ENCODE measurements around the gene NOXA1.
"Not testable (repeated sequence)": the region's sequence is repeated elsewhere in the genome, so short reads cannot be mapped to it uniquely, and the experiment has no call there.

Gene NOXA1

DNA sequence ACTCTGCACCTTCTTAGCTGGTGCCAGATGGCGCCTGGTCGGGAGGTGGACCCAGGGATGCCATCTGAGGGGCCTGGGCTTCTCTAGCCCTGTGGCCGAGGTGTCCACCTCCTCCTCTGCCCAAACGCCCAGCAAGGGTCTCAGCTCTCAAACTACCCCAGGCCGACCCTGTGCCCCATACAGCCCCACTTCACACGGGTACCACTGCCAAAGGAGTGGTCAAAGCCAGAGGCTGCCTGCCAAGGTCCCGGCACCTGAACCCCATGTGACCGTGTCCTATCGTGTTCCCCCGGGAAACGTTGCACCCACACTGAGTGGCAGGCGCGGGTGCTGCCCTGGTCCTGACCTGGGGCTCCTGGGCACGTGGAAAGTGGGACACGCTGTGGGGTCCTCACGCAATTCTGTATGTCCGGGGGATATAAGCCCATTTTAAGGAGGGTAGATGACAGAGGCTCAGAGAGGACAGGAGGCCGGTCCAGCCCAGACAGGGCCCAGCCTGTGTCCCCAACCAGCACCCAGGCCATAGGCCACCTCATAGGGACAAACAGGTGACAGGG is 16.0 kb downstream of the NOXA1 start:
- DNase-seq (ENCODE audit: low spot score): peak; percentile 7

DNA sequence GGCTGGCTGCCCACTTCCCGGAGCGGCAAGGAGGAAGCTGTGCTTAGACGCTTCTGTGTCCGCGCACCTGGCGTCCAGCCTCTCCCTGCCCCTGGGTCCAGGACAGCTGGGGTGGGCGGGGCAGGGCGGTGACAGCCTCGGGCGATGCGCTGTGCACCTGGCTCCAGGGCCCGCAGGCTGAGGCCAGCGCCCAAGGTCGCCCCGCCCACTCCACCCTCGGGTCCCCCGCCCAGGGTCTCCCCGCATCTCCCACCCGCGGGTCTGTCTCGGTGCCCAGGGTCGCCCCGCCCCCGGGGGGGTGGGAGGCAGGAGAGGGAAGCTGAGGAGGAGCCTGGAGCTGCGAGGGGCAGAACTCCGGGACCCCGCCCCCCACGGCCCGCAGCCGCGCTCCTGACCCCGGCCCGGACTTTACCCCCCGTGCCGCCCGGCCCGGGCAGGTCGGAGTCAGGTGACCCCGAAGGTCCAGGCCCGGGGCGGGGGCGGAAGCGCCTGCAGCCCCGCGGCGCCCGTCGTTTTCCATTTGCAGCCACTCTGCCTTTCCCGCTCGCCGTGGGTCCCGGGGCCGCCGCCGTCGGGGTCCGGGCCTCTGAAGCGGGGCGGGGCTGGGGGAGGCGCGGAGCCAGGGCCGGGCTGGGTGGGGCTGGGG is 18.2 kb downstream of the NOXA1 start, which contains the start of gene ENTPD8:
ENTPD8 (minus strand) TSS at position 69 of the 646 bp plus-strand sequence. CDS start 3,072 bp downstream, outside the sequence.
- DNase-seq (ENCODE audit: low spot score): peak; percentile 96

DNA sequence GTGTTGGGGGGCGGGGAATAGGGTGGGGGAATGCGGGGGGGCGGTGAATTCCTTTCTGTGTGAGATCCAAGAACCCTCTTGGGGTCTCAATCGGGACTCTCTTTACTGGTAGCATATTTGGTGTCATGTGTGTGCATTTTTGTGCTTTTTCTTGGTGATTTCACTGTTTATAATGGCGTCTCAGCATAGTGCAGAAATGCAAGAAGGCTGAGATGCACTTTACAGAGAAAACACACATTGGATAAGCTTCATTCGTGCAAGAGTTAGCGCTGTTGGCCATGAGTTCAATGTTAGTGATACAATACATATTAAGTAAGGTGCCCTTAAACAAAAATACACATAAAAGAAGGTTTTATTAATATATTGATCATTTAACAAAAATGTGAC is 18.7 kb downstream of the NOXA1 start:
- DNase-seq (ENCODE audit: low spot score): no peak

DNA sequence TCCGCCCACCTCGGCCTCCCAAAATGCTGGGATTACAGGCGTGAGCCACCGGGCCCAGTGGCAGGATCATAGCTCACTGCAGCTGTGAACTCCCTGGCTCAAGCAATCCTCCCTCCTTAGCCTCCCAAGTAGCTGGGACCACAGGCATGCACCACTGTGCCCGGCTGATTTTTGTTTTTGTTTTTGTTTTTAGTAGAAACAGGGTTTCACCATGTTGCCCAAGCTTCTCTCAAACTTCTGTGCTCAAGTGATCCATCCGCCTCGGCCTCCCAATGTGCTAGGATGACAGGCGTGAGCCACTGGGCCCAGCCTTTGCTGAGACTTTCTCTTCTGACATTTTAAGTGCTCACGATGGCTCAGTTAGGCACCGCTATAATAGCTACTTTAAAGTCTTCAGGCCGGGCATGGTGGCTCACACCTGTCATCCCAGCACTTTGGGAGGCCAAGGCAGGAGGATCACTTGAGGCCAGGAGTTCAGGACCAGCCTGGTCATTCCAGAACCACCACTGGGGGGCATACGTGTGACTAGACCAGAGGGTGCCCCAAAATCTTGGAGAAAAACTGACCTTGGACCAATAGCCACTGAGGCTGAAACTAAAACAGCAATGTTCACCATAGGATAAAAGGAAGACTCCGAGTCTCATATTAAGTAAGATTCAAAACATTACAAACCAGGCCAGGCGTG is 21.1 kb downstream of the NOXA1 start:
- DNase-seq (ENCODE audit: low spot score): no peak

DNA sequence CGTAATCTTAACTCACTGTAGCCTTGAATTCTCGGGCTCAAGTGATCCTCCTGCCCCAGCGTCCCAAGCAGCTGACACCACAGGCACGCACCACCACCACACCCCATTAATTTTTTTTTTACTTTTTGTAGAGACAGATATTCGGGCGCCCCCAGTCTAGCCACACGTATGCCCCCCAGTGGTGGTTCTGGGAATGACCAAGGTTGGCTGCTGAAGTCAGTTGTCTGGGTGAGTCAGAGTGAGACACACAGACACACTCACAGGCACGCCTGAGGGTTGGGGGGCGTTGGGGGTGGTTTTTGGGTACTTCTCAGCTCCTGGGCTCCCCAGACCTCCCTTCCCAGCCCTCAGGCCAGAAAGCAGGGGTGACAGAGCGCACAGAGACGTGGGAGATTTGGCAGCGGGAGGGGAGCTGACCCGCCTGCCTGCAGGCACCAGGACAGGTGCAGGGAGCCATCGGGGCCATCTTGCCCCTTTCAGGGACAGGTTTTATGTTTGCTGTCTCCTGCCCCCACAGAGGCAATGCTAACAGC is 22.1 kb downstream of the NOXA1 start:
- DNase-seq (ENCODE audit: low spot score): peak; percentile 75

DNA sequence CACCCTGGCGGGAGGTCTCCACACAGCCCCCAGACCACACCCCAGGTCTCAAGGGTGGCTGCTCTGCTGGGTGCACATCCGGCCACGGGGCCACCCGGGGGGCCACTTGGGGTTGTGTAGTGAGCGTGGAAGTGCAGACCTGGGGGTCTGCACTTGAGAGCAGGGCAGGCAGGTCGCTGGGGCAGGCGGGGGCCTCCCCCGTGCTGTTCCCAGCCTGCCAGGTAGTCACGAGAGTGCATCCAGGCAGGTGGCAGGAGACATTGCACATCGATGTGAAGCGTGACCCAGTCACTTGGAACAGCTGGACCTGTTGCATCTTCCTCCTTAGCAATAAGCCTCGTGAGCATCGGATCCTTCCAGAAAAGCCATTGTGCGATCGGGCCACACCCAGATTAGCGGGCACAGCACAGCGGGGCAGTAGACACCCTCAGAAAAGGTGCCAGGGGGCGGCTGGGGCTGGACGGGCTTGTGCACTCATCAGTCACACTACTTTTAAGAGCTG is 22.8 kb downstream of the NOXA1 start:
- DNase-seq (ENCODE audit: low spot score): no peak

DNA sequence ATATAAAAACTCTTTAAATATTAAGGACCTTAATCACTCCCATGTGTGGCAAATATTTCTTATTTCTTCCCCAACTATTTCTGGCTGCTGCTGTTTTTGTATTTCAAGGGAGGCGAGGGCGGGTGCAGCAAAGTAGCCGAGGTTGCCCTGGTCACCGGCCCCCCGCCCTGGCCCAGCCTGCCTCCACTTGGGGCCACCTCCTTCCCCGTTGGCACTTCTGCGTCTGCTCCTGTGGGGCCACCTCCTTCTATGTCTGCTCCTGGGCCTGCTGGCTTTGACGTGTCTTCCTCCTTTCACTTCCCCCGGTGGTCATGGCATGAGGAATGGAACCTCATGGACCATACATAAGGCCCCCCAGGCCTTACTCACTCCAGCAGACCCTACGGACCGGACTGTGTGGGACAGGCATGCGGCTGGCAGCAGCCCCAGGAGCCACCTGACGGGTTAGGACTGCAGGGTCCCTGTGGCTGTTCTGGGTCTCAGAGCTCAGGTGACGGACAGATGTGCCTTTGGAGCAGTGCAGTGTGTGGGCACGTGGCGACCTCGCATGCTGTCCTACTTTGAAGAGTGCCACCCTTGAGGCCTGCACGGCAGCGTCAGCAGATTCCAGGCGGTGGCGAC is 23.8 kb downstream of the NOXA1 start:
- no peak for DNase-seq (ENCODE audit: low spot score)

DNA sequence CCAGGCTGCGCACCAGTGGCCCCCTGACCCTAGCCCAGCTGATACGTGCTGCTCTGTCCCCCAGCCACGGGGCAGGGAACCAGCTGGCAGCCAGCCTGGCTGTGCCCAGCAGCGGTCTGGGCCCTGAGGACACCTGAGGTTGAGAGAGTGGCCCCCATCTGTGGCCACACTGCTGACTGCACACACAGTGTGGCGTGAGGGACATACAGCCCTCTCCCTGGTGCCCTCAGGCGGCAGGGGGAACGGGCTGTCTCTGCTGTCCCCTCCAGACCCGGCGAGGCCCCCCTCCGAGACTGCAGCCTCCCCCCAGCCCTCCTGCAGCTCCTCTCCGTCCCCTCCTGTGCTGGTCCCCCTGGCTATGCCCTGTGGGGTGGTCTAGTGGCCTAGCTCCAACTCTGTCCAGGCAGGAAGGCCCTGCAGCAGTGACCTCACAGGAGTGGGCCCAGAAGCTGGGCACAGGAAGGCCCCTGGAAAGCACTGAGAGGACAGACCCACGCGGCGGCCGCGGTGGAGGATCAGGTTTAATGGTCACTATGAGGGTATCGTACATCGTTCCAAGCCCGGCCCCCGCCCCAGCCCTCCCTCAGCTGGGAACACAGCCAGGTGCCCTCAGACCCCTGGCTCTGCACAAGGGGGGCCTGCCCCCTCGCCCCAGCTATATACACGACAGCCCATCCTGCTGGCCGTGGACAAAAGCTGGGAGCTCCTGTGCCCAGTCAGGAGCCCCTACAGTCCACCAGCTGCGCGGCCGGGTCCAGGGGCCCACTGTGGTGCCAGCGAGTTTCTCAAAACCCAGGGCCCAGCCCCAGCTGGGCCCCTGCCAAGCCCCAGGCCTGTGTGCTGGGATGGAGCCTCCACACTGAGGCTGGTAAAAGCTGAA is 24.8 kb downstream of the NOXA1 start:
- no peak for DNase-seq (ENCODE audit: low spot score)

DNA sequence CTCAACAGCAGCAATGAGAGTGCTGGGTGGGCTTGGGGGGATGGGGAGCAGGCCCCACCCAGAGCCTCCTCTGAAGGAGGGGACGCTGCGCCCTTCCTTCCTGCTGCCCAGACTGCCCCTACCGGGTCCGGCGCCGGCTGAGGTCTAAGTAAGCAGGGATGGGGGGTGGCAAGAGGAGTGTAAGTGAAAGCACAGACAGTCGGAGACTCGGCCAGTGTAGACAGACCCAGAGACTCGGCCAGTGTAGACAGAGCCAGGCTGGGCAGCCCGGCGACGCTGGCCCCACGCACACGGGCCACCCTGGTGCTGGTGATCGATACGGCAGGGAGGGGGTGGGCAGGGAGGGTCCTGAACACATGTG is 25.4 kb downstream of the NOXA1 start:
- no peak for DNase-seq (ENCODE audit: low spot score)

DNA sequence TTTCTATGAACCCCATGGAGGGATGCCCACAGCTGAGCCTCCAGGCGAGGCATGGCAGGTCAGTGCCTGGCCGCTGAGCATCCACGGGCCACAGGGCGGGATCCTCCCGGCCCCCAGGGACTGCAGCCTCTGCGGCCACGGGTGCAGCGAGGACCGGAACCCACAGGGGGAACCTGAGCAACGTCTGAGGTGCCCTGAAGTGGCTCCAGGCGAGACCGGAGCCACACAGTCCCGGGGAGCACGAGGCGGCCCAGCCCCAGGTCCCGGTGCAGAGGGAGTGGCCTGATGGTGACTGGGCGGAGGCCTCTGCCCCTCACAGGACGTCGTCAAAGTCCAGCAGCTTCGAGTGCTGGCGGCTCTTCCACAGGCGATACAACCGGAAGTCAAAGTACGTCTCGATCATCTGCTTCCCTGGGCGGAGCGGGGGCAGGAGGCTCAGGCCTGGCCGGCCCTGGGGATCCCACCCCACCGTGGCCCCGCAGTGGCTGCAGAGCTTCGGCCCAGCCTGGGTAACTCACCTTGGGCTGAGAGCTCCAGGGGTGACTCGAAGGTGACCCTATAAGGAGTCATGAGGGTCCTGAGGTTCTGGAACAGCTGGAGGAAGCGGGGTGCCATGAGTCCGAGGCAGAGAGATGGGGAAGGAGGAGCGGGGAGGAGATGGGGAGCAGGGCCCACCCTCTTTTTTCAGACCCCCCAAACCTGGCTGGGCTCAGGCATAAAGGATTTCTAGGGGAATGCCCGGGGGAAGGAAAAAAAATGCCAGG is 26.1 kb downstream of the NOXA1 start:
- no peak for DNase-seq (ENCODE audit: low spot score)

DNA sequence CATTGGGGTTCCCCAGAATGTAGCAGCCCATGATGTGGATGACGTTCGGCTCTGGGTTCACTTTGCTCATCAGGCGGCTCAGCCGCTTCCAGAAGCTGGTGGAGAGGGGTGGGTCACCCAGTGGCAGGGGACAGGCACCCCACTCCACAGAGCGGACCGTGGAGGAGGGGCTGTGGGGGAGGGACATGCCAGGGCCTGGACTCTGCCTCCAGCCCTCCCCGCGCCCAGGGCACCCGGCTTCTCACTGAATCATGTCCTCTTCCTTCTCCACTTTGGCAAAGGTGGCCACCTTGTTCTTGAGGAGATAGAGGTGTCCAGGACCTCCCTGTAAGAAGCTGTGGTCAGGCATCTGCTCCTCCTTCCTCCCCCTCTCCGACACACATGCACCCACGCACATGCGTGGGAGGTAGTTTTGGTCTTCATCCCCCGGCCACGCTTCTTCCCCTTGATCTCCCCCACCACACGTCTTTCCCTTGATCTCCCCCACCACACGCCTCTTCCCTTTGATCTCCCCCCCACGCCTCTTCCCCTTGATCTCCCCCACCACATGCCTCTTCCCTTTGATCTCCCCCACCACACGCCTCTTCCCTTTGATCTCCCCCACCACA is 26.8 kb downstream of the NOXA1 start:
- DNase-seq (ENCODE audit: low spot score): no peak

DNA sequence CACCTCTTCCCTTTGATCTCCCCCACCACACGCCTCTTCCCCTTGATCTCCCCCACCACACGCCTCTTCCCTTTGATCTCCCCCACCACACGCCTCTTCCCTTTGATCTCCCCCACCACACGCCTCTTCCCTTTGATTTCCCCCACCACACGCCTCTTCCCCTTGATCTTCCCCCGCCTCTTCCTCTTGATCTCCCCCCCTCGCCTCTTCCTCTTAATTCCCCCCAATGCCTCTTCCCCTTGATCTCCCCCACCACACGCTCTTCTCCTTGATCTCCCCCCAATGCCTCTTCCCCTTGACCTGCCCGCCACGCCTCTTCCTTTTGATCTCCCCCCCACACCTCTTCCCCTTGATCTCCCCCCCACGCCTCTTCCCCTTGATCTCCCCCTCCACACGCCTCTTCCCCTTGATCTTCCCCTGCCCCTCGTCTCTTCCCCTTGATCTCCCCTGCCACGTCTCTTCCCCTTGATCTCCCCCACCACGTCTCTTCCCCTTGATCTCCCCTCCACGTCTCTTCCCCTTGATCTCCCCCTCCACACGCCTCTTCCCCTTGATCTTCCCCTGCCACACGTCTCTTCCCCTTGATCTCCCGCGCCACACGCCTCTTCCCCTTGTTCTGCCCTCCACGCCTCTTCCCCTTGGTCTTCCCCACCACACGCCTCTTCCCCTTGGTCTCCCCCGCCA is 27.5 kb downstream of the NOXA1 start:
- DNase-seq (ENCODE audit: low spot score): not testable (repeated sequence)

DNA sequence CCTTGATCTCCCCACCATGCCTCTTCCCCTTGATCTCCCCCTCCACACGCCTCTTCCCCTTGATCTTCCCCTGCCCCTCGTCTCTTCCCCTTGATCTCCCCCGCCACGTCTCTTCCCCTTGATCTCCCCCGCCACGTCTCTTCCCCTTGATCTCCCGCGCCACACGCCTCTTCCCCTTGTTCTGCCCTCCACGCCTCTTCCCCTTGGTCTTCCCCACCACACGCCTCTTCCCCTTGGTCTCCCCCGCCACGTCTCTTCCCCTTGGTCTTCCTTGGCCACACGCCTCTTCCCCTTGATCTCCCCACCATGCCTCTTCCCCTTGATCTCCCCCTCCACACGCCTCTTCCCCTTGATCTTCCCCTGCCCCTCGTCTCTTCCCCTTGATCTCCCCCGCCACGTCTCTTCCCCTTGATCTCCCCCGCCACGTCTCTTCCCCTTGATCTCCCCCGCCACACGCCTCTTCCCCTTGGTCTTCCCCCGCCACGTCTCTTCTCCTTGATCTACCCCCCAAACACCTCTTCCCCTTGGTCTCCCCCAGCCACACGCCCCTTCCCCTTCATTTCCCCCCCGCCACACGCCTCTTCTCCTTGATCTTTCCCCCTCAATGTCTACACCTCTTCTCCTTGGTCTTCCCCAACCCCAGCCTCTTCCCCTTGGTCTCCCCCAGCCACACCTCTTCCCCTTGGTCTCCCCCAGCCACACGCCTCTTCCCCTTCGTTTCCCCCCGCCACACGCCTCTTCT is 28.2 kb downstream of the NOXA1 start:
- DNase-seq (ENCODE audit: low spot score): not testable (repeated sequence)

DNA sequence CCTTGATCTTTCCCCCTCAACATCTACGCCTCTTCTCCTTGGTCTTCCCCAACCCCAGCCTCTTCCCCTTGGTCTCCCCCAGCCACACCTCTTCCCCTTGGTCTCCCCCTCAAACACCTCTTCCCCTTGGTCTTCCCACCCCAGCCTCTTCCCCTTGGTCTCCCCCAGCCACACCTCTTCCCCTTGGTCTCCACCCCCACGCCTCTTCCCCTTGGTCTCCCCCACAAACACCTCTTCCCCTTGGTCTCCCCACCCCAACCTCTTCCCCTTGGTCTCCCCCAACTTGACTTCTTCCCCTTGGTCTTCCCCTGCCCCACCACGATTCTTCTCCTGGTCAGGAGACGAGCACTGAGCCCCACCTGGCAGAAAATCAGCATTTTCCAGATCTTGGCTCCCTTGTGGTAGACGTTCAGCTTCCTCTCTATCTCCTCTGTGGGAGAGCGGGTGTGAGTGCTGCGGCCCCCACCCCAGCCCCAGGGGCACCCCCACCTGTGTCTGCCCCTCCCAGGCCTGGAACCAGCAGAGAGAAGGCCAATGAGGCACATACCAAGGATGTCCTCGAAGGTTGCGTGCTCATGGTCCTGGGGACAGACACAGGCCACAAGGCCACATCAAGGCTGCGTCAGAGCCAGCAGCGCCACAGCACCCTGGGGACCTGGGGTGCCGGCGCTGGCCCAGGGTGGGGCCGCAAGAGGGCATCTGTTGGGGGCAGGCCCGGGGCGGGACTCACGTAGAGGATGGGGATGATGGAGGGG is 29.0 kb downstream of the NOXA1 start:
- DNase-seq (ENCODE audit: low spot score): no peak

DNA sequence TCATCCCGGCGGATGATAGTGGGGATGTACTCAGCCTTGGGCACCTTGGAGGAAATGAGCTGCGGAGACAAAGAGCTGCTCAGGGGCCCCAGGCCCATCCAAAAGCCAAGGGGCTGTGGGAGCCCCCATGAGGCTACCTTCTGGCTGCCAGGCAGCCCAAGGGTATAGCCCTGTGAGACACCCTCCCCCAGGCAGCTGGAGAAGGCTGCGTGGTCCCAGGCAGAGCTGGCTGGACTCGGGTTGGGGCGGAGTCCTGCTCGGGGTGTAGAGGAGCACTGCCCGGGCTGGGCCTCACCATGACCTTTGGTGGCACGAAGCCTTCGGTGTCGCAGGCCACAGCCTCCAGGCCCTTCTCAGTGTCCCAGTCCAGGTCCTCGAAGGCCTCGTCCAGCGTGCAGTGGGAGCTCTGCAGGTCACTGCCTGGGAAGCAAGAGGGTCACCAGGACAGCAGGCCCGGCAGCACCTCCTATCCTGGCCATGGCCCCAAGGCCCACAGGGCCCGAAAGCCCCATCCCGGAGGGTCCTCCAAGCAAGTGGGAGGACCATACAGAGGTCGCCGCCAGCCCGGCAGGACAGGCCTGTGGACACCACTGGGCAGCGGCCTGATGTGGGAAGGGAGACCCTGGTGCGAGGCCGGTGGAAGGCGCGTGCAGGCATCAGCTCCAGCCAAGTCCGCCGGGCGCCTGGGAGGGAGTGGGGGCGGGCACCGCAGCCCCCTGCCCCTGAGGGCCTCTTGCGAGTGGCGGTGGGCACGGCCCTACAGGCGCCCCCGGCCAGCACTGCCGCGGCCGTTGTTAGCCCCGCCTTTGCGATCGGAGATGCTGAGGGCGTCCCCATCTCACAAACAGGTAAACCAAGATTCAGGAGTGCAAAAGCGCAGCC is 29.8 kb downstream of the NOXA1 start:
- no peak for DNase-seq (ENCODE audit: low spot score)

DNA sequence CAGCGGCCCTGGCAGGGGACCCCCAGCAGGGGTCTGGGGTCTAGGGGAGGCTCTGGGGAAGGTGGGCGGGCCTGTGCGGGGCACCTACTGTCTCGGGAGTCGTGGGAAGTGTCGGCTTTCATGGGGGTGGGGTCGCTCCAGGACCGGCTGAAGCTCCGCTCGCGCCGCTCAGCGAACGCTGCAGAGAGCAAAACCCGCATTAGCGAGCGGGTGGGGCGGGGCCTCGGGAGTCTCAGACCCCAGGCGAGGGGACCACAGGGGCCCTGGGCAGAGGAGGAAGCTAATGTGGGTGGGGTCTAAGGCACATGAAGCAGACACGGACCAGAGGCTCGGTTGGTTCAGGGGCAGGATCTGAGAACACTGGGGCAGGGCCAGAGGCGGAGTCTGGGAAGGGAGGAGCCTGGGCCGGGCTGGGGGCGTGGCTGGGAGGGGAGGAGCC is 30.5 kb downstream of the NOXA1 start:
- peak; percentile 90 for DNase-seq (ENCODE audit: low spot score)

DNA sequence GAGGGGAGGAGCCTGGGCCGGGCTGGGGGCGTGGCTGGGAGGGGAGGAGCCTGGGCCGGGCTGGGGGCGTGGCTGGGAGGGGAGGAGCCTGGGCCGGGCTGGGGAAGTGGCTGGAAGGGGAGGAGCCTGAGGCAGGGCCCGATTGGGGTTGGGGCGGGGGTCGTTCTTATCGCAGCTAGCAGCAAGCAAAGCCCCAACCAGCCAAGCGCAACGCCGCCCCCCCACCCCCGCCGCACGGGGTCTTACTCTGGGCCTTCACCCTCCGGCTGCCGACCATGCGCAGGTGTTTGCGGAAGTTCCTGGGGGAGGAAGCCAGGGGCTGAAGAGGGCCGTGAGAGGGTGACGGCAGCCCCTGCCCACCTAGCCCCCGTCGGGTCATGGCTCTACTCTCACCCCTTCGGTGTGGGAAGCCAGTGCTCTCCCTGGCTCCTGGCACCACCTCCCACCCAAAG is 31.0 kb downstream of the NOXA1 start:
- DNase-seq (ENCODE audit: low spot score): peak; percentile 73

Data from iPS-NIHi11 (cell line).